ENCODE data around the gene PLEKHG3.

Gene PLEKHG3

DNA sequence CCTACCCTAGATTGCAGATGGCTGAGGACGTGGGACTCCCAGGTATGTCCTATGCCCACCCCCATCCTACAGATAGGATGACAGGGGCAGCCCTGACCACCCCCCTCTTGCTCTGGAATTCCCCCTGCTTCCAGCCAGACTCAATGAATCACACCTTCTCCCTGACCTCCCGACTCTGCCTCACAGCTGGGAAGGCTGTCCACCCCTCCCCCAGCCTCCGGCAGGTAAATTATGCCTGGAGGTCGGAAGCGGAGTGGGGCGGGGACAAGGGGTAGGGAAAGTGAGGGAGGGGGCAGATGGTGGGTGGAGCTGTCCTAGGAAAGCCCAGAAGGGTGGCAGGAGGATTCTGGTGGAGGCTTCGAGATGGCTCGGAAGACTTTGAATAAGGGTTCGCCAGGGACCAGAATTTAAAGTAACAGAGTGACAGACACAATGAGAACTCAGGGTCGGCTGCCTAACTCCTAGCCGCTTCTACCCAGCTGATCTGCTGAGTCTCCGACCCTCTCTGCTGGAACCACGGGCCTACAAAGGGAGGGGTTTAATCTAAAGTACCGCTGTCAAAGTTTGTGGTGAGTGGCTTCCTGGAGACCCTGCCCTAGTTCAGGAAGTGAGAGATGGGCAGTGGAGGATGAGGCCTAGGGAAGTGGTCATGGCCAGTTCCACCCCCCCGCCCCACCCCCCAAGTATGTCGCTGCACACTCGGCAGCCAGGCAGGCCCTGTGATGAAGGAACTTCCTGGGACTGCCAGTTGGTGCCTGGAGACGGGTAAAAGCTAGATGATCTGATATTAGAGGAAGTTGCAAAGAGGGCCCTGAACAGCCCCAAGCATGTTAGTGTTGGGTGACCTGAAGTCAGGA lies 4.2 kb downstream of the PLEKHG3 start:
- DNase-seq: peak; percentile 86

GRCh38 chr14:64709126-64709525 lies 4.9 kb downstream of the PLEKHG3 start:
- no peak for DNase-seq

DNA sequence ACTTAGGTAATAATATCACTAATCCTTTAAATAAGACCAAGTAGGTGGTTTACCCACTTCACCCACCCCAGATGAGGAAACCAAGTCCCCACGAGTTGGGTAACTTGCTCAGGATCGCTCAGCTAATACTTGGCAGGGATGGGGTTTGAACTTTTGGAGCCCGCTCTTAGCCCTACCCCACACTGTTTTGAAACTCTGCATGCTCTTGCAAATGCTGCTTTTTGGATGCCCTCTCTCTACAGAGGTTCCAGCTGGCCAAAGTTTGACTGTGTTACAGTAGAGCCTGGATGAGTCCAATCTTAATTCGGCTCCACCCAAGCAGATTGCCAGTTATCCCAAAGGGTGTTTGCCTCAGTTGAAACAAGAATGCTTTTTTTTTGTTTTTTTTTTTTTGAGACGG lies 6.8 kb downstream of the PLEKHG3 start:
- no peak for DNase-seq

DNA sequence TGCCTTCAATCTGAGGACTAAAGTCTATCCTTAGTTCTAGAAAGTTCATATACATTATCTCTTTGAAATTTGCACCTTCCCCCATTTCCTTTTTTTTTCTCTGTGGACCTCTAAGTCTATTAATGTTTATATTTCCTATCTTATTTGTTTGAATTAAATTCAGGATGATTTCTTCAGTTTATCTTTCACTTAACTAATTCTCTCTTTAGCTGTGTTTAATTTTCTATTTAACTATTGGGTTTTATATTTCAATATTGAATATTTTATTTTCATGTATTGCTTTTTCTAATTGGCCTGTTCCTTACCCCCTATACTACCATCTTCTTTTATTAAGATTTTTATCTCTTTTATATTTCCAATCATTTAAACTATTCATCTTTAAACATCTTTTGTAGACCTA lies 9.5 kb downstream of the PLEKHG3 start:
- DNase-seq: no peak

GRCh38 chr14:64714432-64715025 lies 10.3 kb downstream of the PLEKHG3 start:
- no peak for DNase-seq

- no peak for DNase-seq
These were observed 11.0 kb downstream of the PLEKHG3 start for GRCh38 chr14:64715146-64715627.

DNA sequence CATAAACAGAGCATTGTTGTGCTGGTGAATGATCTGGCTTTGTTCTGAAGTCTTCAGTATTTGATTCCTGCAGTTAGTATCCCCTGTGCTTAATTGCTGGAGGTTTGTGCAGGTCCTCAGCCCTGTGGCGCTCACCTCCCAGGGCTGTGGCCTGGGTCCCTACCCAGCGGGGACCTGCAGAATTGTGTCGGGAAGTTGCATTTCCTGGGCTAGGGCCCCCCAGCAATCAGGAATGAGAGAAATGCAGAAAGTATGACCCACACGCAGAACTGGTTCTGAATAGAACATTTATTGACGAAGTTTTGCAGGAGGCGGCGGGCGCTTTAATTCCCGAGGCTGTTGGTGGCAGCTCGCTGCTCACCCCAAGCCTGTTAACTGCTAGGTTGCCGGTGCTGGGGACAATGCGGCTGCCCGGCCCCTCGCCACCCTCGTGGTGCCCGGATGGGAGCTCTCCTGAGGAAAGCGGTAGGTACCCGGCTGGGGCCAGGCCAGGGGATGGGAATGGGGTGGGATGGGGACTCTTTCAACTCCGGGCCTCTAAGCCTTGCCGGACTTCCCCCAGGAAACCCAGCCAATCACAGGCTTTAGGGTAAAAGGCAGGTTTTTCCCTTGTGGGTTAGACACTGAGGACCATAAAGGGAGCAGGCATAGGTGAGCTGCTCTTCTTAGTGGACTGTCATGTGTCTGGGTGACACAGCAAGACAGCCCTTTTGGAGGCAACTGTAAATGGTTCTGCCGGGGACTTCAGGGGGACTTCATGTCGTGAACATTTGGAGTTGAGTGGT lies 11.6 kb downstream of the PLEKHG3 start:
- no peak for DNase-seq

- no peak for DNase-seq
These were observed 13.6 kb downstream of the PLEKHG3 start for GRCh38 chr14:64717870-64718269.

GRCh38 chr14:64718762-64719161 lies 14.5 kb downstream of the PLEKHG3 start:
- no peak for DNase-seq

GRCh38 chr14:64719601-64720000 lies 15.4 kb downstream of the PLEKHG3 start:
- no peak for DNase-seq

DNA sequence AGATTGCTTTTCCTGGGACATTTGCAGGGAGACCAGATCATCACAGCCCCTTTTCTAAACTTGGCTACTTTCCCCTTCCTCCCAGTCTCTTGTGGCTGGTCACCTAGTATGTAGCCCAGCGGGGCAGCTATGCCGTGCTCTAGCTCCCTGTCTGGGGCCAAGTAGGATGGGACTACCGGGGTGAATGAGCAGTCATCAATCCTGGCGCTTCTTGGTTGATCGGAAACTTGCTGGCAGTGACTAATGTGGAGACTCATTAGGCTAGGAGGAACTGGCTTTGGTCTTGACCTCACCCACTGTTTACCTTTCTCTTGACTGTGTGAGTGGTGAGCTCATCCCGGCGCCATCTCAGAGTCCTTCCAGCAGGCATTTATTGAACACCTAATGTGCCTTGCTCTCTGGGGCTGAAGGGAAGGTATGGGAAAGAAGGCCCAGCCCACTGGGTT lies 15.9 kb downstream of the PLEKHG3 start:
- DNase-seq: no peak

- no peak for DNase-seq
These were observed 17.2 kb downstream of the PLEKHG3 start for GRCh38 chr14:64721391-64721791.

DNA sequence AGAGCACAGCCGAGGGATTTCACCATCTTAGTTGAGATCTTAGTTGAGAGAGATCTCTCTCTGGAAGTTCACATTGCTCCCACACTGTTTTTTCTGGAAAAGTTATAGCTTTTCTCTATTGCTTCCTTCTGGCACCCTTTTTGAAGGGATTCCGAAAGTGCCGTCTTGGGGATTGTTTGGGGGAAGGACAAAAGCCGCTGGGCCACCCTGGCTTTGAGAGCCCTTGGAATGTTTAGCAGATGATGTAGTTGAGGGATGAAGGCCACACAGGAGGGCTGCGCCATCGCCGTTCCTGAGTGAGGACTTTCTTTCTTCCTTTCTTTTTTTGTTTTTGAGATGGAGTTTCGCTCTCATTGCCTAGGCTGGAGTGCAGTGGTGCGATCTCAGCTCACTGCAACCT lies 17.7 kb downstream of the PLEKHG3 start:
- DNase-seq: no peak

DNA sequence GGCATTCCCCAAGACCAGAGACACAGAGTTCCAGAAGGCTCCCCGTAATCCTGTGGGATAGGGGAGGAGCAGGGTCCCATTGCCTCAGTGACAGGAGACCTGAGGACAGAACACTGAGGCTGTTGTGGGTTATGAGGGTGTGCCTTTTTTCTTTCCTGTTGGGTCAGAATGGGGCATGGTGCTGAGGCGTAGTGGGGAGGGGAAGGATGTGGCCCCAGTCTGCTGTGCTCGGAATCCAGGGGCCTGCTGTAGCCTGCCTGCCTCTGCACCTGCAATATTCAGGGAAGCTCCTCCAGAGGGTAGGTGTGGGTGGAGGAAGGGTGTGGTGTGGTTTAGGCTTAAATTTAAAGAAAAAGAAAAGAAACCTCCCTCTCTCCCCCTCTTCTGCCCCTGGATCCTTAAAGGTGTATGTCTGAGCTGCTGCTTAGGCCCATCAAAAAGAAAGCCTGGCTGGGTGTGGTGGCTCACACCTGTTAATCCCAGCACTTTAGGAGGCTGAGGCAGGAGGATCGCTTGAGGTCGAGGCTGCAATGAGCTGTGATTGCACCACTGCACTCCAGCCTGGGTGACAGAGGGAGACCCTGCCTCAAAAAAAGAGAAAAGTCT lies 18.7 kb downstream of the PLEKHG3 start:
- DNase-seq: no peak

- no peak for DNase-seq
These were observed 19.7 kb downstream of the PLEKHG3 start for GRCh38 chr14:64723691-64724577.

DNA sequence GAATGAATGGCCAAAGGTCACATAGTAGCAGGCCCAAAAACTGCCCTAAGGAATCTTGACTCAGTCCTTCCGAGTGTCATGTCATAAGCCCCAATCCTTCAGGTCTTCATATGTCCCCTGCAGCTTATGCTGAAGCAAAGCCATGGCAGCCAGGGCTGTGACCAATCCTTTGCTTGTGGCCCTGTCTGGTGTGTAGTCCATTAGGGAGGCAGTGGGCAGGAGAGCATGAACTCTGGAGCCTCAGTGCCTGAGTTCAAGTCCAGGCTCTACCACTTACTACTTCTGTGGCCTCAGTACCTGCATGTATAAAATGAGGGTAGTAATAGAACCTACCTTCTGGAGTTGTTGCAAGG lies 20.3 kb downstream of the PLEKHG3 start:
- no peak for DNase-seq

- peak; percentile 44 for DNase-seq
These were observed 21.1 kb downstream of the PLEKHG3 start for GRCh38 chr14:64725261-64725815.

DNA sequence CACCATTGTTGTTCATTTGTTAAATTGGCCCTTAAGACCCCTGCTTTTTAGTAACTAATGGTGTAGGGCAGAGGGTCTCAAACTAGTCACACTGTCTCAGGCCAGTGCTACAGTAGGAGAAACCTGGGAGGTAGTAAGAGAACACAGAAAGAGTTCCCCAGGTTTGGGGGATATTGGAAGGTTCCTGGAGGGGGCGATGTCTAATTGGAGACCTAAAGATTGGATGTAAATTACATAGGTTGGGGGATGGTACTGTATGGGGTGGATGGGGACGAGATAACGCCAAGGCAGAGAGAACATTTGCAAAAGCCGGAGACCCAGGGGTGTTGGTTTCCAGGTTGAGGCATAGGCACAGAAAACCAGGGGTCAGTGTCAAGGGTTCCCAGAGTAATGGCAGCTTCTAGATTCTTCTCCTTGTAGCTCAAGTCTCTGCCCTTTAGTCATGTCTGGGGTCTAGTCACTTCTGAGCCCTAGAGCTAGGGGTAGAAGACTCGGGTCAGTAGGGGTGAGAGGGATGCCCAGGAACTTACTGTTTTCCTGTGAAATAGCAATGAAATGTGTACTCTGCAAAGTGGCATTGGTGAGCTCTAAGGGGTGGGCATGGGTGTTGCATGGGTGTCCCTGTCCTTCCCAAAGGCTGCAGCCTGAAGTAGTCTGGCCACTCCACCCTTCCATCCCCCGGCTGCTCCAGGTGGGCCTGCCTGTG lies 21.8 kb downstream of the PLEKHG3 start:
- no peak for DNase-seq

DNA sequence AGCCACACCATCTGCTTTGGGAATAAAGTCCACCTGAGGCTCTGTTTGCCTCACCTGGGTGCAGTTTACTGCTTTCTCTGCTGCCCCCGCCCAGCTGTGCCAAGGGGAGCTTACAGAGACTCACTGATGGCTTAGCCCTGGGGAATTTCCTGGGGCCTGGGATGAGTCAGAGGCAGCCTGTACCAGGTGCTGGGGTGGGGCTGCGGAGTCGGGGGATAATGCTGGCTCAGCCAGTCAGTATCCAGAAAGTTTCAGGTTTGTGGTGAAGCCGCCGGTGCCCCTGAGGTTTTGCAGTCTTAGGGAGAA lies 22.3 kb downstream of the PLEKHG3 start:
- DNase-seq: no peak

- no peak for DNase-seq
These were observed 23.4 kb downstream of the PLEKHG3 start for GRCh38 chr14:64727551-64728071.

GRCh38 chr14:64728106-64728505 lies 23.9 kb downstream of the PLEKHG3 start:
- no peak for DNase-seq

Measured in hematopoietic multipotent progenitor cell treated with erythropoietin and hydrocortisone succinate and interleukin-3 and kit ligand, for 6 days (in vitro differentiated cells).